GM18861 (cell line): Measurements from ENCODE around the gene CX3CL1.

Source experiments
- ATAC-seq: cut with Tn5 transposase; IDR thresholded peaks from one replicate; pipeline ENCODE4 v1.9.1; 2021; ENCODE audit not compliant: unreplicated experiment

CX3CL1 gene

DNA sequence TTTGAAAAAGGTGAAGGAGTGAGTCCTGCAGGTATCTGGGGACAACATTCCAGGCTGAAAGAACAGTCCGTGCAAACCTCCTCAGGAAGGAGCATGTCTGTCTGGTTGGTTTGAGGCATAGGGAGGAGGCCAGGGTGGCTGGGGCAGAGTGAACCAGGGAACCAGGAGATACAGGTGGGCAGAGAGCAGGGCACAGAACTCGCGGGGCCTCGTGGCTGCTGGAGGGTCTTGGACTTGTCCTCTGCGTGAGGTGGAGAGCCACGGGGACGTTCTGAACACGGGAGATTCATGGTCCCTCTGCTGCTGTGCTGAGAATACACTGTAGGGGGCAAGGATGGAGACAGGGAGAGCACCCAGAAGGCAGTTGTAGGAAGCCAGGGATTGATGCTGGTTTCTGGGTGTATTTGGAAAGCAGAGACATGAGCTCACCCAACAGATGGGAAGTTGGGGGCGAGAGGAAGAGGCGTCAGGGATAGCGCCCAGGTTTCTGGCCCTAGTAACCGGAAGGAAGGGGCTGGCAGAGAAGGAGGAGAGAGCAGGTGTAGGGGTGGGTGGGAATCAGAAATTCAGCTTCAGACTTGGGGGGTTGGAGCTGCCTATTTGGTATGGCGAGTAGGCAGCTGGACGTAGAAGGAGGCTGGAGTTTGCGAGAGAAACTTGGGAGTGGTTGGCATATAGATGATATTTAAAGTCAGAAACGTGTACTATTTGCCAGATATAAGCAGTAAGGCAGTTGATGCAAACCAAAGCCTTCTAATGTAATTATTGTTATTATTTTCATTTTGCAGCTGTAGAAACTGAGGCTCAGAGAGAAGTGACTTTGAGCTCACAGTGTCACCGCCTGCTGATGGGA lies 31.9 kb downstream of the CX3CL1 start, which contains the start of gene CCL17:
Gene CCL17, plus strand, starts transcription at position 803 of the 853 bp plus-strand sequence. CDS start 9,166 bp downstream, outside the sequence.
- ATAC-seq = no peak

- ATAC-seq = no peak
Measured at GRCh38 chr16:57405097-57405496, 32.8 kb downstream of the CX3CL1 start.

DNA sequence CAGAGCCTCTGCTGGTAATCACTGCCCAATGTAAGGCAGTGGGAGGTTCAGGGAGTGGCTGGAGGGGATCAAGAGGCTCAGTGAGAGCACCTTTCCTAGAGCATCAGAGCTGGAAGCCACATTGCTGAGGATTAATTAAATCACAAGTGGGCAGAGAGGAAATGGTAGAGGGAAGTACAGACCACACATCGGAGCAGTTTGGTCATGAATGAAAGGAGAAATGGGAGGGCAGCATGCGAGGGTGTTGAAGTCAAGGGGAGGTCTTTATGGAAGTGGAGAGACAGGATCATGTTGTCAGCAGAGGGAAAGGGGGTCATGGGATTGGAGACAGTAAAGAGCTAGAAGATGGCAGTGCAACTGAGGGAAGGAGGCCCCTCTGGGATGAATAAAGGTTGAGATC lies 34.6 kb downstream of the CX3CL1 start:
- no peak for ATAC-seq

GRCh38 chr16:57407521-57408353 lies 35.4 kb downstream of the CX3CL1 start:
- ATAC-seq = no peak

DNA sequence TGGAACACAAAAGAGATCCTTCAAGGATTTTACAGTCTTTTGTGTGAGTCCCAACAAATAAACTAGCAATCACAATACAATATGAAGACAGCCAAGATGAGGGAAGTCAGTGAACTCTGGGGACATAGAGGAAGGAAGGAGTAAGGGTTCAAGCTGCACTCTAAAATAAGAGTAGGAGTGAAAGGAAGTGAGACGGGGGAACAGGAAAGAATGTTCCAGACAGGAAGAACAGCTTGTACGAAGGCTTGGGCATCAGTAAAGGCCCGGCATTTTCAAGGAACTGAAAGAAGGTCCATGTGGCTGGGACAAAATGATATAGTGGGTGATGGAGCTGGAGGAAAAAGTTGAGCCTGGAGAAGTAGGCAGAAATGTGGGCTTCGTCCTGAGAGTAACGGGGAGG lies 36.8 kb downstream of the CX3CL1 start:
- no peak for ATAC-seq

DNA sequence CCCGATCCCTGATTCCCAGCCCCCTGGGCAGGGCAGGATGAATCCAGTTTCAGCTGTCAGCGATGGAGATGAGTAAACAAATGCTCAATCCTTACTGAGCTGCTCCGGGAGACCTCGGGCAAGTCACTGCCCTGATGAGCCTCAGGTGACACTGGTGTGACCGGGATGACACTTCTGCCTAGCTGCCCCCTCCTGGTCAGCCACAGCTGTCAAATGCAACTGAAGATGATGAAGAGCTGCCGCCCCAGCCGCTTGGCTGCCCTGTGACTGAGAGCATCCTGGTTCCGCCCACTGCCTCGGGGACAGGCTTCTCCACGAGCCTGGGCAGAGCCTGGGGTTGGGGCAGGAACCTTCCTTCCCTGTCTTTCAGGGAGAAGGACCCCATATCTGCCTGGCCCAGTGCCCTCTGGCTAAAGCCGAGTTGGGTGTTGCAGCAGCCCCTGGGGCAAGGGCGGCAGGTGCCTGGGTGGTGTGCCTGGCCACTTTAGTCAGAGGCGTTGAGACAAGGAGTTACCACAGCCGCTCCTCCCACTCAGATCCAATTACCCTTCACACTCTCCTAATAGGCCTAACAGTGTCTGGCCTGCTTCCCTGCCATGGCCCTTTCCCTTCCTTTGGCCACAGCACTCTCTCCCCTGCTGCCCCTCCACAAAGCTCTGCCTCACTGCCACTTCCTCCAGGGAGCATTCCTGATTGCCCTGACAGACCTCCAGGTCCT lies 37.7 kb downstream of the CX3CL1 start:
- no peak for ATAC-seq

DNA sequence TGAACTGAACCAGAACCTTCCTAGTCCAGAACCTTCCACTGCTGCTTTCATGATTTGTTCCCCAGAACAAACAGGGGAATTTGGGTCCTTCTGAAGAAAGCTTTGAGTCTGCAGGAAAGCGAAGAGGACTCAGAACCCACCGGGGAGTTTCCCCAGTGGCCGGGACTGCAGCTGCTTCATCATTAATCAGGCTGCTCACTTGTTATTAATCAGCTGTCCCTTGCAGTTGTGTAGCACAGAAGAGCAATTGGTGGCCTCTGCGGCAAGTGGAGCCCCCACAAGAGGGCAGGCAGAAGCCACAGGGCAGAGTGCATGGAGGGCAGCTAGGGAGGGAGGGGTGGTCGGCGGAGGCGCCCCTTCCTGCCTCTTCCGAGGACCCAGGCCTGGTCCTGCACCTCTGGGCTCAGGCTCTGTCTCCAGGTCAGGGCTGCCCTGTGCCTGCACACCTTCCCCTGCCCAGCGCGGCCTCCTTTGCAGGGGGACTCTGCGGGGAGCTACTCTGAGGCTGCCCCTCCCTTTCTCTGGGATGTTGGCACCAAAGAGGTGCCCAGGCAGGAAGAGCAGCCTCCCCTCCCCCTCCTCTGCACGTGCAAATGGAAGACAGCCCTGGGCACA lies 39.2 kb downstream of the CX3CL1 start:
- no peak for ATAC-seq

GRCh38 chr16:57412584-57412983 lies 40.3 kb downstream of the CX3CL1 start:
- ATAC-seq = no peak

GRCh38 chr16:57413301-57413730 lies 41.0 kb downstream of the CX3CL1 start:
- ATAC-seq = peak; percentile 67

GRCh38 chr16:57413733-57414132 lies 41.4 kb downstream of the CX3CL1 start:
- ATAC-seq = no peak

- ATAC-seq = no peak
Measured at GRCh38 chr16:57416084-57416483, 43.8 kb downstream of the CX3CL1 start.

GRCh38 chr16:57419506-57419905 lies 47.2 kb downstream of the CX3CL1 start:
- ATAC-seq = no peak

GRCh38 chr16:57422026-57422944 lies 50.0 kb downstream of the CX3CL1 start:
- ATAC-seq = no peak

DNA sequence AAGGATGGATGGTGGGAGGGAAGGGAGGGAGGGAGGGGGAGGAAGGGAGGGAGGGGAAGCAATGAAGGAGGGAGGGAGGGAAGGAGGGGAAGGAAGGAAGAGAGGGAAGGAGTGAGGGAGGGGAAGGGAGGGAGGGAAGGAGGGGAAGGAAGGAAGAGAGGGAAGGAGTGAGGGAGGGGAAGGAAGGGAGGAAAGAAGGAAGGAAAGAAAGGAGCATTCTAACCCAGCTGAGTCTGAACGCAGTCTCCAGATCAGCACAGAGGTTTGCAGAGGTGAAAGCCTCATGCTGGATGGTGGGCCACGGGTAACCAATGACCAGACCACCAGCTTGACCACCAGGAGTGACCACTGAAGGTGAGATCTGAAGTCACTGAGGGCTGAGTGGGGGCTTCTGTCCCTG lies 50.9 kb downstream of the CX3CL1 start:
- no peak for ATAC-seq

- no peak for ATAC-seq
Measured at GRCh38 chr16:57424583-57424982, 52.3 kb downstream of the CX3CL1 start.

DNA sequence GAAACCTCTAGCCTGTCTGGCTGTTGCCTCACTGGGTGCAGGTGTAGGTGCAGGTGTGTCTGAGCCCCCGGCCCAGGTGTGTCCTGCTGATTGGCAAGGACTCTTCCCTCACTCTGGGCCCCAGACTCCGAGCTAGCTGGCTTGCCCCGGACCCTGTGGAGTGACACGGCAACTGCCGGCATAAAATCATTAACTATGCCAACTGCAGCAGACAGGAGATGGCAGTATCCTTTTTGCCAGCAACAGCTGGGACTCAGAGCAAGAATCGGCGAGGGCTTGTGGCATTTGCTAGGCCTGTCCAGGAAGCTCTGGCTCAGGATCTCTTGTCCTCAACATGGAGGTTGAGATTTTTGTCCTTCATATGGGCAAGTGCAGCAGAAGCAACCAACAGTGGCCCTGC lies 54.1 kb downstream of the CX3CL1 start:
- ATAC-seq = no peak

DNA sequence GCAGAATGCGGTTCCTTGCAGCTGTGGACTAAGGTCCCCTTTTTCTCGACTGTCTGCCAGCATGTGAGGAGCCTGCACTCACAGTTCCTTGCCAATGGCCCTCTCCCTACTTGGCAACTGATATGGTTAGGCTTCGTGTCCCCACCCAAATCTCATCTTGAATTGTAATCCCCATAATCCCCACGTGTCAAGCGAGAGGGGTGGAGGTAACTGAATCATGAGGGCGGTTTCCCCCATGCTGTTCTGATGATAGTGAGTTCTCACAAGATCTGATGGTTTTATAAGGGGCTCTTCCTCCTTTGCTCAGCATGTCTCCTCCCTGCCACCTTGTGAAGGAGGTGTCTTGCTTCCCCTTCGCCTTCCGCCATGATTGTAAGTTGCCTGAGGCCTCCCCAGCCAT lies 55.0 kb downstream of the CX3CL1 start:
- no peak for ATAC-seq

GRCh38 chr16:57427824-57428223 lies 55.5 kb downstream of the CX3CL1 start:
- ATAC-seq = no peak

DNA sequence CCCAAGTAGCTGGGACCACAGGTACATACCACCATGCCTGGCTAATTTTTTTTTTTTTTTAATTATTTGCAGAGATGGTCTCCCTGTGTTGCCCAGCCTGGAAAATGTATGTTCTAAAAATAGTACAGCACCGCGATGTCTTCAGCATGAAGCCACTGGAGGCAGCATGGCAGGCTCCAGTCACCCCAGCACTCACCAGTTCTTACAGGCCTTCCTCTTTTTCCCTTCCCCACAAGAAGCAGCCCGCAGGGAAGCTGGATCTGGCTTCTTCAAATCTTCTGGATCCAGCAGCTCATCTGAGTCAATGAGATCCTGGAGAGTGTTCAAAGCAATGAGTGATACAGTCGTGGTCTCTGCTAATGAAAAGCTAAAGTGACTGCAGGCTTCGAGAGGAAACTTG lies 58.7 kb downstream of the CX3CL1 start:
- ATAC-seq = no peak

DNA sequence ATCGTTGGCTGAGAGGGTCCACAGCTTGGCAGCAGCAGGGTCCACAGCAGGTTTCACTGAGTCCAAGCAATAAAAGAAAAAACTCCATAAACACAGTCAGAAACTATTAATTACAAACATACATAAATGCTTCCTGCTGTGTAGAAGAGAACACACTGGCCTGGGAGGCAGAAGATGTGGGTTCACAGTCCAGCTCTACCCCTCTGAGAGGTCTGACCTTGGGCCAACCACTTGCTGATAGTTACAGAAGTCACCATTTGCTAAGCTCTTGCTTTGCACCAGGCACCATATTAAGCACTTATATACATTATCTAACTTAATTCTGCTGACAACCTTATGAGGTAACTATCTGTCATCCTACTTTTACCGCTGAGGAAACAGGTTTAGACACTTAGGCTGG lies 60.2 kb downstream of the CX3CL1 start:
- ATAC-seq = no peak
